BJ (cell line): ENCODE data around the gene GRIK1. TPM values are rescaled to one million over a fixed set of nuclear protein-coding genes. Genes with fewer than 3 reads are reported as not detected.

Experiments used
- CTCF ChIA-PET: fragments of 350-600 bp; formaldehyde crosslinking; extraction: SDS; loops from one replicate; lab custom pipeline; 2021; ENCODE audit warnings: antibody characterized with exemption, inconsistent platforms; lab: Yijun Ruan, JAX
- POLR2A ChIA-PET: fragments of 300-600 bp; sonication (Branson Sonifier 250); formaldehyde crosslinking; extraction: SDS; loops from one replicate; lab custom pipeline; 2021; ENCODE audit warnings: antibody characterized with exemption; lab: Charles Lee
- DNase-seq: peaks from one replicate; pipeline ENCODE4 v3.0.0-alpha.2; 2011; ENCODE audit warnings: low read depth
- H3K27me3 ChIP-seq: 2 replicates; pipeline ENCODE4 v1.6.0; 2011; ENCODE audit warnings: low read length; ENCODE audit not compliant: control insufficient read depth, insufficient read depth
- H3K36me3 ChIP-seq: 2 replicates; pipeline ENCODE4 v1.5.1; 2011; ENCODE audit warnings: low read length; ENCODE audit not compliant: control insufficient read depth, insufficient read depth
- H3K4me3 ChIP-seq: 2 replicates; pipeline ENCODE4 v1.5.1; 2011; ENCODE audit warnings: low read depth, mild to moderate bottlenecking, control low read depth, low read length
- polyA plus RNA-seq: library from polyadenylated mRNA; depleted of rRNA; stranded (reverse); fragments of >200 nt; gene quantifications from 2 replicates; pipeline ENCODE4 v1.2.3, GENCODE V29; 2011
- TF ChIP-seq, protein P1 (sequence below): IDR thresholded peaks from 2 replicates; pipeline ENCODE4 v1.5.1; 2011; ENCODE audit warnings: low read depth, mild to moderate bottlenecking, control low read depth, inconsistent platforms, low read length, moderate library complexity; ENCODE audit not compliant: insufficient read depth

The GRIK1 gene
- polyA plus RNA-seq, 1 experiment, result 0.04 TPM

DNA sequence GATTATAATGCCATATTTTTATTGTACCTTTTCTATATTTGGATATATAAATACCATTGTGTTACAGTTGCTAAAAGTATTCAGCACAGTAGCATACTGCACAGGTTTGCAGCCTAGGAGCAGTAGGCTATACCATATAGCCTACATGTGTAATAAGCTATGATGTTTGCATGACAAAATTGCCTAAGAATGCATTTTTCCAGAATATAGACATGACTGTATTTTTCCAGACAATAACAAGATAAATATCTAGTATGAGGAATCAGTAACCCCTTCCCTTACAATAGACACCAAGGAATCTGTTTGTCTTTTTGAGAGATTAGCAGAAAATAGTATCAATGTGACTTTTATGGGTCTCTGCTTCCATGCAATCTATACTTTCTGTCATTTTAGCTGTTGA lies 228.6 kb downstream of the GRIK1 start:
- TF ChIP-seq, protein P1, sequence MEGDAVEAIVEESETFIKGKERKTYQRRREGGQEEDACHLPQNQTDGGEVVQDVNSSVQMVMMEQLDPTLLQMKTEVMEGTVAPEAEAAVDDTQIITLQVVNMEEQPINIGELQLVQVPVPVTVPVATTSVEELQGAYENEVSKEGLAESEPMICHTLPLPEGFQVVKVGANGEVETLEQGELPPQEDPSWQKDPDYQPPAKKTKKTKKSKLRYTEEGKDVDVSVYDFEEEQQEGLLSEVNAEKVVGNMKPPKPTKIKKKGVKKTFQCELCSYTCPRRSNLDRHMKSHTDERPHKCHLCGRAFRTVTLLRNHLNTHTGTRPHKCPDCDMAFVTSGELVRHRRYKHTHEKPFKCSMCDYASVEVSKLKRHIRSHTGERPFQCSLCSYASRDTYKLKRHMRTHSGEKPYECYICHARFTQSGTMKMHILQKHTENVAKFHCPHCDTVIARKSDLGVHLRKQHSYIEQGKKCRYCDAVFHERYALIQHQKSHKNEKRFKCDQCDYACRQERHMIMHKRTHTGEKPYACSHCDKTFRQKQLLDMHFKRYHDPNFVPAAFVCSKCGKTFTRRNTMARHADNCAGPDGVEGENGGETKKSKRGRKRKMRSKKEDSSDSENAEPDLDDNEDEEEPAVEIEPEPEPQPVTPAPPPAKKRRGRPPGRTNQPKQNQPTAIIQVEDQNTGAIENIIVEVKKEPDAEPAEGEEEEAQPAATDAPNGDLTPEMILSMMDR, result no peak
- Histone ChIP-seq H3K4me3 (no peak overlapping the region), H3K27me3 (no peaks in the 10 kb centered on the region), H3K36me3 (no peaks in the 10 kb centered on the region)
- no peak for DNase-seq
- POLR2A ChIA-PET, result no interaction called here
- CTCF ChIA-PET, result no interaction called here

DNA sequence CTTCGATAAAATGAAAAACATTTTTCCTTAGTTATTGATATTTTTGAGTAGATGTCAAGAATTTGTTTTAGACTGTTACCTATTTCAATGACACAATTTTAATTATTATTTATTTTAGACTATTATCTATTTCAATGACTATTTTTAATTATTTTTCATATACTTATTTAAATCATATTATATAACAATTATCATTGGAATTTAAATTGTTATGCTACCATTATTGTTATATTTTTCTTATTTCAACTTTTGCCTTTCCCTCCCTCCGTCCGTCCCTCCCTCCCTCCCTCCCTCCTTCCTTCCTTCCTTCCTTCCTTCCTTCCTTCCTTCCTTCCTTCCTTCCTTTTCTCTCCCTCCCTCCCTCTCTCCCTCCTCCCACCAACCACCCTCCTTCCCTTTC lies 229.3 kb downstream of the GRIK1 start:
- CTCF ChIA-PET, result no interaction called here

DNA sequence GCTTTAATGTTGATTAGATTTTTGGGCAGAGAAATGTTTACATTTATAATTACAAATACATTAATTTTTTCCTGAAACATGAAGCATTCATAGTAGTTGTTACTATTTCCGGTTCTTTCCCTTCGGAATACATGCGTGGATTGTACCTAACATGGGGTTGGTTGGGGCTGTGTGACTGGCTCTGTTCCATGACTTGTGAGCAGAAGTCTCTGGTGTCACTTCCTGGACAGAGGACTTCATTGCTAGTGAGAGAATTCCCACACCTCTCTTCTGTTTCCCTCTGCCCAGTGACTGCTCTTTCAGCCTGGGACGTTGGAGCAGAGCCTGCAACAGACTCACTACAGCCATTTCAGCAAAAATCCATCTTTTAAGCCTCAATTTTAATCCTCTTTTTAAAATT lies 231.4 kb downstream of the GRIK1 start:
- H3K4me3 ChIP-seq, result no peak overlapping the region
- no peaks in the 10 kb centered on the region for H3K36me3 ChIP-seq
- H3K27me3 ChIP-seq, result no peaks in the 10 kb centered on the region
- POLR2A ChIA-PET, result no interaction called here
- TF ChIP-seq, protein P1, result no peak
- no peak for DNase-seq
- CTCF ChIA-PET, result no interaction called here

More for the DNA sequence above, 229.3 kb downstream of the GRIK1 start:
- POLR2A ChIA-PET, result no interaction called here
- Histone ChIP-seq H3K4me3 (no peak overlapping the region), H3K36me3 (no peaks in the 10 kb centered on the region), H3K27me3 (no peaks in the 10 kb centered on the region)
- TF ChIP-seq, protein P1, result no peak
- no peak for DNase-seq

DNA sequence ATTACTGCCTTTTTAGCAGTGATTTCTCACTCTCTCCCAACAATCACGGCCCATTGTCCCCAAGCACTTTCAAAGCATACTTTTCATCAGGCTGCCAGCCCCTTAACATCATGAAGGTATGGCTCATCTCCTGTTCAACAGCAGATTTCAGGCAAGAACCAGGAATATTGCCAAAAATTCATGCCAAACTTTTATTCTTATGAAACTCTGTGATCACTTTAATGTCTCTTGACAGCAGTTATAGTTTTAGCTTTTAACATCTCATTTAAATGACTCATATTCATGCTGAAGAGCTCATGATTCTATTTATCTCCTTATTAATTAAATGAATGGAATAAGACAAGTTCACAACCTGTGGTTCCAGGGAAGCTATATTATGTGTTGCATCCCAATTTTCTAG lies 235.1 kb downstream of the GRIK1 start:
- TF ChIP-seq, protein P1, result no peak
- H3K27me3 ChIP-seq, result no peaks in the 10 kb centered on the region
- DNase-seq, result peak; percentile 20
- H3K4me3 ChIP-seq, result no peak overlapping the region
- ChIA-PET CTCF (no interaction called here), POLR2A (interaction anchor here (0.6 kb wide), 1 partner anchor 119 kb away, joined by 4 read pairs; no protein-coding TSS in a partner anchor)
- no peaks in the 10 kb centered on the region for H3K36me3 ChIP-seq

DNA sequence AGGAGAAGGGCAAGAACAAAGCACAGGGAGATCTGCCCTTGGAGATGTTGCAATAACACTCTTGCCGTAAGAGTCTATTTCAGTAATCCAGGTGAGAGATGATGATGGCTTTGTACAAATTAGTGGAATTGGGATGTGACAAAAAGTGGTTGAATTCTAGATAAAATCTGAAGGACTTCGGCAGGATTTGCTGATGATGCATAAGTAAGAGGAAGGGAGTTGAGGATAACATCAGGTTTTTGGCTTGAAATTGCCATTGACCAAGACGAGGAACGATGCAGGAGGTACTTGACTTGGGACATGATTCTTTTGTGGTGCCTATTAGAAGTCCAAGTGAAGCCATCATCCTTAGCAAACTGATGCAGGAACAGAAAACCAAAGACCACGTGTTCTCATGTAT lies 238.1 kb downstream of the GRIK1 start:
- H3K4me3 ChIP-seq, result no peak overlapping the region
- POLR2A ChIA-PET, result no interaction called here
- no peak for DNase-seq
- TF ChIP-seq, protein P1, result no peak
- H3K27me3 ChIP-seq, result no peaks in the 10 kb centered on the region
- CTCF ChIA-PET, result interaction anchor here (0.6 kb wide), 1 partner anchor 78 kb away, joined by 3 read pairs; no protein-coding TSS in a partner anchor
- H3K36me3 ChIP-seq, result no peaks in the 10 kb centered on the region
